Activated naive CD4-positive, alpha-beta T cell treated with anti-CD3 and anti-CD28 coated beads, Interleukin-2, amount 10 ng/mL, durations not matched to agents 7 days and 5 days (primary cell): ENCODE measurements around the gene INVS.

ENCODE experiments used
- CTCF ChIA-PET: fragments of 350-600 bp; sonication (Branson Sonifier 250); formaldehyde crosslinking; loops from one replicate; lab custom pipeline; 2021; ENCODE audit warnings: antibody characterized with exemption; lab: Charles Lee
- DNase-seq: peaks from one replicate; pipeline ENCODE4 v3.0.0-alpha.2; 2020
- H3K27ac Mint-ChIP-seq: one replicate; pipeline ENCODE4 v1.8.0; 2021; ENCODE audit warnings: mild to moderate bottlenecking, moderate library complexity, mixed read lengths
- H3K27me3 Mint-ChIP-seq: one replicate; pipeline ENCODE4 v1.8.0; 2021; ENCODE audit warnings: mild to moderate bottlenecking, mixed read lengths
- H3K36me3 Mint-ChIP-seq: one replicate; pipeline ENCODE4 v1.8.0; 2021; ENCODE audit warnings: mixed read lengths
- H3K4me1 Mint-ChIP-seq: one replicate; pipeline ENCODE4 v1.8.0; 2021; ENCODE audit warnings: mixed read lengths
- H3K4me3 Mint-ChIP-seq: one replicate; pipeline ENCODE4 v1.8.0; 2021; ENCODE audit warnings: mild to moderate bottlenecking, moderate library complexity, mixed read lengths
- H3K9me3 Mint-ChIP-seq: one replicate; pipeline ENCODE4 v1.8.0; 2021; ENCODE audit warnings: mixed read lengths

The INVS gene

GRCh38 chr9:100167915-100168654 lies 69.0 kb downstream of the INVS start:
- no peaks in the 10 kb centered on the region for H3K4me1 Mint-ChIP-seq
- no peak overlapping the region for H3K4me3 Mint-ChIP-seq
- H3K9me3 Mint-ChIP-seq, result peaks cover 4% of the 10 kb centered on the region
- peaks cover 3% of the 10 kb centered on the region for H3K36me3 Mint-ChIP-seq
- H3K27ac Mint-ChIP-seq, result no peak overlapping the region
- CTCF ChIA-PET, result no interaction called here
- H3K27me3 Mint-ChIP-seq, result no peaks in the 10 kb centered on the region
- no peak for DNase-seq

GRCh38 chr9:100170085-100170484 lies 71.0 kb downstream of the INVS start:
- Mint-ChIP-seq H3K27ac (no peak overlapping the region), H3K4me1 (no peaks in the 10 kb centered on the region), H3K9me3 (peaks cover 12% of the 10 kb centered on the region), H3K36me3 (peaks cover 15% of the 10 kb centered on the region), H3K4me3 (no peak overlapping the region), H3K27me3 (no peaks in the 10 kb centered on the region)
- CTCF ChIA-PET, result no interaction called here
- no peak for DNase-seq

GRCh38 chr9:100170556-100170955 lies 71.5 kb downstream of the INVS start:
- no peak for DNase-seq

GRCh38 chr9:100186356-100186755 lies 87.3 kb downstream of the INVS start:
- H3K36me3 Mint-ChIP-seq, result peaks cover 18% of the 10 kb centered on the region
- peaks cover 35% of the 10 kb centered on the region for H3K9me3 Mint-ChIP-seq
- CTCF ChIA-PET, result no interaction called here
- DNase-seq, result no peak
- H3K4me1 Mint-ChIP-seq, result no peaks in the 10 kb centered on the region
- H3K4me3 Mint-ChIP-seq, result no peak overlapping the region
- no peaks in the 10 kb centered on the region for H3K27me3 Mint-ChIP-seq
- no peak overlapping the region for H3K27ac Mint-ChIP-seq

More at GRCh38 chr9:100170556-100170955, 71.5 kb downstream of the INVS start:
- peaks cover 13% of the 10 kb centered on the region for H3K9me3 Mint-ChIP-seq
- no peaks in the 10 kb centered on the region for H3K27me3 Mint-ChIP-seq
- CTCF ChIA-PET, result no interaction called here
- H3K4me3 Mint-ChIP-seq, result no peak overlapping the region
- peaks cover 15% of the 10 kb centered on the region for H3K36me3 Mint-ChIP-seq
- H3K27ac Mint-ChIP-seq, result no peak overlapping the region
- H3K4me1 Mint-ChIP-seq, result no peaks in the 10 kb centered on the region

GRCh38 chr9:100190339-100190738 lies 91.3 kb downstream of the INVS start:
- H3K4me3 Mint-ChIP-seq, result no peak overlapping the region

GRCh38 chr9:100191264-100191663 lies 92.2 kb downstream of the INVS start:
- DNase-seq, result no peak
- Mint-ChIP-seq H3K27me3 (no peaks in the 10 kb centered on the region), H3K27ac (no peak overlapping the region), H3K4me3 (no peak overlapping the region), H3K36me3 (peaks cover 27% of the 10 kb centered on the region), H3K4me1 (no peaks in the 10 kb centered on the region), H3K9me3 (peaks cover 34% of the 10 kb centered on the region)
- CTCF ChIA-PET, result no interaction called here

More at GRCh38 chr9:100190339-100190738, 91.3 kb downstream of the INVS start:
- H3K27ac Mint-ChIP-seq, result no peak overlapping the region
- H3K4me1 Mint-ChIP-seq, result no peaks in the 10 kb centered on the region
- no peak for DNase-seq
- CTCF ChIA-PET, result interaction anchor here (0.6 kb wide), 1 partner anchor 80 kb away, joined by 4 read pairs; no protein-coding TSS in a partner anchor
- peaks cover 27% of the 10 kb centered on the region for H3K36me3 Mint-ChIP-seq
- H3K27me3 Mint-ChIP-seq, result no peaks in the 10 kb centered on the region
- peaks cover 34% of the 10 kb centered on the region for H3K9me3 Mint-ChIP-seq

- DNase-seq, result no peak
- CTCF ChIA-PET, result no interaction called here
- Mint-ChIP-seq H3K9me3 (peaks cover 32% of the 10 kb centered on the region), H3K36me3 (peaks cover 25% of the 10 kb centered on the region), H3K27me3 (no peaks in the 10 kb centered on the region), H3K4me1 (no peaks in the 10 kb centered on the region), H3K27ac (no peak overlapping the region), H3K4me3 (no peak overlapping the region)
Measured at GRCh38 chr9:100193078-100193477, 94.0 kb downstream of the INVS start.

- no peaks in the 10 kb centered on the region for H3K4me1 Mint-ChIP-seq
- CTCF ChIA-PET, result no interaction called here
- no peak overlapping the region for H3K4me3 Mint-ChIP-seq
- peaks cover 13% of the 10 kb centered on the region for H3K36me3 Mint-ChIP-seq
- no peak for DNase-seq
- H3K27me3 Mint-ChIP-seq, result no peaks in the 10 kb centered on the region
- peaks cover 11% of the 10 kb centered on the region for H3K9me3 Mint-ChIP-seq
- no peak overlapping the region for H3K27ac Mint-ChIP-seq
Measured at GRCh38 chr9:100196215-100196614, 97.2 kb downstream of the INVS start.

GRCh38 chr9:100196828-100197227 lies 97.8 kb downstream of the INVS start:
- CTCF ChIA-PET, result interaction anchor here (0.7 kb wide), 1 partner anchor 8 kb away, joined by 4 read pairs; no protein-coding TSS in a partner anchor
- H3K27me3 Mint-ChIP-seq, result no peaks in the 10 kb centered on the region
- H3K36me3 Mint-ChIP-seq, result peaks cover 7% of the 10 kb centered on the region
- no peak overlapping the region for H3K27ac Mint-ChIP-seq
- peaks cover 5% of the 10 kb centered on the region for H3K9me3 Mint-ChIP-seq
- no peak for DNase-seq
- H3K4me1 Mint-ChIP-seq, result no peaks in the 10 kb centered on the region
- H3K4me3 Mint-ChIP-seq, result no peak overlapping the region

GRCh38 chr9:100197553-100197952 lies 98.5 kb downstream of the INVS start:
- H3K27ac Mint-ChIP-seq, result no peak overlapping the region

GRCh38 chr9:100202806-100203205 lies 103.8 kb downstream of the INVS start:
- H3K27me3 Mint-ChIP-seq, result no peaks in the 10 kb centered on the region
- DNase-seq, result no peak
- H3K27ac Mint-ChIP-seq, result no peak overlapping the region
- no peak overlapping the region for H3K4me3 Mint-ChIP-seq
- no peaks in the 10 kb centered on the region for H3K9me3 Mint-ChIP-seq
- no peaks in the 10 kb centered on the region for H3K4me1 Mint-ChIP-seq
- CTCF ChIA-PET, result interaction anchor here (0.6 kb wide), 1 partner anchor 726 kb away, joined by 3 read pairs; no protein-coding TSS in a partner anchor
- H3K36me3 Mint-ChIP-seq, result no peaks in the 10 kb centered on the region

More at GRCh38 chr9:100197553-100197952, 98.5 kb downstream of the INVS start:
- Mint-ChIP-seq H3K4me3 (no peak overlapping the region), H3K27me3 (no peaks in the 10 kb centered on the region), H3K36me3 (peaks cover 5% of the 10 kb centered on the region), H3K9me3 (no peaks in the 10 kb centered on the region), H3K4me1 (no peaks in the 10 kb centered on the region)
- CTCF ChIA-PET, result no interaction called here
- DNase-seq, result no peak

GRCh38 chr9:100204796-100205195 lies 105.8 kb downstream of the INVS start:
- no peak overlapping the region for H3K4me3 Mint-ChIP-seq
- no peak overlapping the region for H3K27ac Mint-ChIP-seq
- no peaks in the 10 kb centered on the region for H3K9me3 Mint-ChIP-seq
- no peaks in the 10 kb centered on the region for H3K27me3 Mint-ChIP-seq
- H3K4me1 Mint-ChIP-seq, result peaks cover 5% of the 10 kb centered on the region
- DNase-seq, result no peak
- no peaks in the 10 kb centered on the region for H3K36me3 Mint-ChIP-seq
- CTCF ChIA-PET, result interaction anchor here (0.5 to 1.4 kb wide), 2 partner anchors 8 to 11 kb away, joined by 3 to 4 read pairs; no protein-coding TSS in a partner anchor

GRCh38 chr9:100206899-100207298 lies 107.9 kb downstream of the INVS start:
- CTCF ChIA-PET, result interaction anchor here (1.2 kb wide), 1 partner anchor 10 kb away, joined by 3 read pairs; no protein-coding TSS in a partner anchor
- Mint-ChIP-seq H3K4me3 (no peak overlapping the region), H3K27me3 (no peaks in the 10 kb centered on the region), H3K27ac (no peak overlapping the region), H3K36me3 (no peaks in the 10 kb centered on the region), H3K9me3 (no peaks in the 10 kb centered on the region), H3K4me1 (peaks cover 12% of the 10 kb centered on the region)
- no peak for DNase-seq

- peaks cover 12% of the 10 kb centered on the region for H3K4me1 Mint-ChIP-seq
Measured at GRCh38 chr9:100208673-100209072, 109.6 kb downstream of the INVS start.

GRCh38 chr9:100211476-100211875 lies 112.4 kb downstream of the INVS start:
- Mint-ChIP-seq H3K27me3 (no peaks in the 10 kb centered on the region), H3K36me3 (no peaks in the 10 kb centered on the region), H3K4me1 (peaks cover 12% of the 10 kb centered on the region), H3K27ac (no peak overlapping the region), H3K4me3 (no peak overlapping the region), H3K9me3 (no peaks in the 10 kb centered on the region)
- no peak for DNase-seq
- CTCF ChIA-PET, result no interaction called here

More at GRCh38 chr9:100208673-100209072, 109.6 kb downstream of the INVS start:
- no peak overlapping the region for H3K27ac Mint-ChIP-seq
- H3K9me3 Mint-ChIP-seq, result no peaks in the 10 kb centered on the region
- H3K36me3 Mint-ChIP-seq, result no peaks in the 10 kb centered on the region
- H3K27me3 Mint-ChIP-seq, result no peaks in the 10 kb centered on the region
- DNase-seq, result no peak
- no peak overlapping the region for H3K4me3 Mint-ChIP-seq
- CTCF ChIA-PET, result interaction anchor here (0.6 kb wide), 1 partner anchor 159 kb away, joined by 5 read pairs; no protein-coding TSS in a partner anchor
